GM10847 (cell line): ENCODE results near the gene GGACT.

ENCODE experiments used
- POLR2A ChIP-seq: IDR thresholded peaks from 2 replicates; pipeline ENCODE4 v1.6.1; 2011; ENCODE audit not compliant: insufficient read length; ENCODE audit errors: extremely low read depth

Gene GGACT

DNA sequence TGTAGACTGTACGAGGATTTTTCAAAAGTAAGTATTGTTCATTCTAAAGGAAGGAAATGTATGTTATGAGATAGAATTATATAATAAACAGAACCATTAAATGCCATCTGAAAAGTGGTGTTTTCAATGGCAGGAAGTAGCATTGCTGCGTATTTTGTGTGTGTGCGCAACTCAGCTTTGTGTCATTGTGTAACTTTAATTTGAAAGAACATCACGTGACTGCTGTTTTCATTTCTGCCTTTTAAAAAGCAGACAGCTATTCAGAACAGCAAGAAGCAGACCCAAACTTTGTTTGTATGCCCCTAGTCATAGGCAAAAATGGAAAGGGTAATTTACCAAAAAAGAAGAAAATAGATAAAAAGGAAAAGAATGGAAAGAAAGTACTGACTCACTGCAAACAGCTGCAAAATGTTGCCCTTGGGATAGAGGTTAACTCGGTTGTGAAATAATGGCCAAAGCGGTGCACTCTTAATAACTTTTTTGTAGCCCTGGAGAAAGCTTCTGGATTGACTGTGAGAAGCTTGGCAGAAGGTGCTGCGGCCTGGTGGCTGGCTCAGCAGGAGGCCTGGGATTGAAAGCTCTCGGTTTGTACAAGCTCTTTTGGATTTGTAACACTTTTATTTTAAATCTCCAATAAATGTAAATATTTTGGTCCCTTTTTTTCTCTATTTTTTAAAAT lies 97.3 kb downstream of the GGACT start:
- TF ChIP-seq POLR2A = no peak

DNA sequence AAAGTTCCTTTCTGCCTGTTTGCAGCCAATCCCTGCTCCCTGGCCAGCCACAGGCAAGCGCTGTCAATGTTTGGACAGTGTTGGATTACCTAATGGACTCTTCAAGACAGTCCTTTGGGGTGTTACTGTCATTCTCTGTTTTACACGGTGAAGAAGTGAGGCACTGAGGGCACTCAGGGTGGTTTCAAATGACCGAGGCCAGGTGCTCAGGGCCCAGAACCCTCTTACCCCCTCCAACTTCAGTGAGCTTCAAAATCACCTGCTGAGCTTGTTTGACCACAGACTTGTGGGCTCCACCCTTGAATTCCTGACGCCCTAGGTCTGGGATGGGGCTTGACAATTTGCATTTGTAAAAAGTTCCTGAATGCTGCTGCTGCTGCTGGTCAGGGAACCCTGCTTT lies 97.9 kb downstream of the GGACT start:
- TF ChIP-seq POLR2A = no peak

DNA sequence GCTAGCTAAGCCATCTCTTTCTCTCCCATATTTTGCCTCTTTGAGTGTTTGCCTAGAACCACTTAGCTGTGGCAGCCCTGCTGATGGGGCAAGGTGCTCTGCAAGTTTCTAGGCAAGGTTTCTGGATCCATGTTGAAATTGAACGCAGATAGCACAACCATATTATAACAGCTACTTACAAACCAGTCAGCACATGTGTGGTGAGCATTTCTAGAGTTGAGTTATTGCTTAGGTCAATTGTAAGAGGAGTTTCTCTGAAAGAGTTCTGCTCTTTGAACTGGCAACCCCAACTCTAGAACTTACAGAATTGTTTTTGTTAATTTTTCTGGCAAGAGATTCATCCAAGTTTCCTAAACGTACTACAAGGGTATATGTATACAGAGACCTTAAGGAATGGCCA lies 103.3 kb downstream of the GGACT start:
- no peak for TF ChIP-seq POLR2A

DNA sequence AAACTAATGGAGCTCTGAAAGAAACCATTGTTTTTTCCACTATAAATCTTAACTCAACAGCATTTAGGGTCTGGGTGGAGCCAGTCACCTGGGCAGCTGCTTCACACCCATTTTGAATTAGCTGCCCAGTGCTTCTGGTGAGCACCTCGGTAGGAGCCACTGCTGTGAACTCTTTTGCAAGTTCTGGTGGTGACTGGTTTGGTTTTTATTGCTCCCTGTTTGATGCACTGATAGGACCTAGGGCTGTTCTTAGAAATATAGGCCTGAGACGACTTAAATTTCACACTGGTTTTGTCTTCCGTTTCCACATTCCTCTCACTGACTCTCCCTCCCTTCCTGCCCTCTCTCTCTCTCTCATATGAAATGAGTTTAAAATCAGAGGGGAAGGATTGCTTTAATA lies 103.9 kb downstream of the GGACT start:
- TF ChIP-seq POLR2A = no peak

DNA sequence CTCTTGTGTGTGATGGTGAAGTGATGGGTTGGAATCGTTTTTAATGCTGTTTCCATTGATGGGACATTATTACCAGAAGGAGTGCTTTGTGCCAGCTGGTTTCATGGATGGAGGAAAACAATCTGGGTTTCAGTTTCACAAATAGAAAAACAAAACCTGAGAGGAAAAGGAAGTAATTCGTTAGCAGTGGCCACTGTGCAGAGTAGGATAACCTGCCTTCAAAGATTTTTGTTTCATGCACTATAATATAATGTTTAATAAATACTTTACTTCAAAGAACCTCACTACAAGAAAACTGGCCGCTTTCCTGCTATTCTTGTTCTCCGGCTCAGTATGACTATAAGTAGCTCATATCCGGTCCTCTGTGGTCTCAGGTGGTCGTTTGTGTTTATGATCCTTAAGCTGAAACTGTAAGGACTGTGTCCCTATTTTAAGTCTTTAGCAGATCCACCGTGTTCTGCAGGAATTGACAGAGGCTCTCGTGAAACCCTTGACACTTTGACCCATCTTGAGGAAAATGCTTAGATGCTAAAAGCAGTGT lies 104.7 kb downstream of the GGACT start:
- no peak for TF ChIP-seq POLR2A

DNA sequence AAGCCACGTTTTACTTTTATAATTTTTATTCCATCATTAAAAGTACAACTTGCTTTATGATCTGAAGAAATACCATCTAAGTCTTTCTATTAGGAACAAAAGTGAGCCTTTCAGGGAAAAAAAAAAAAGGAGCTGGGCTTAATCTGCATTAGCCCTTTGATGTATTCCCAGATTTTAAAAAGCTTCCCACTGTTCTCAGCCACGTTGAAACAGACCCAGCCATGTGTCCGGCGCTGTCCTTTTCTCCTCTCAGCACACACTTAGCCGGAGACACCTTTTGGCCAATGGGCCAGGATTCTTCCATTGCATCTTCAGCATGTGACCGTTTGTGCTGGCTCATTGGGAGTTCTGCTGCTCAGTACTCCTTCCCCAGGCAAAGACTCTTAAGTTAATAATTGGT lies 105.5 kb downstream of the GGACT start:
- no peak for TF ChIP-seq POLR2A

DNA sequence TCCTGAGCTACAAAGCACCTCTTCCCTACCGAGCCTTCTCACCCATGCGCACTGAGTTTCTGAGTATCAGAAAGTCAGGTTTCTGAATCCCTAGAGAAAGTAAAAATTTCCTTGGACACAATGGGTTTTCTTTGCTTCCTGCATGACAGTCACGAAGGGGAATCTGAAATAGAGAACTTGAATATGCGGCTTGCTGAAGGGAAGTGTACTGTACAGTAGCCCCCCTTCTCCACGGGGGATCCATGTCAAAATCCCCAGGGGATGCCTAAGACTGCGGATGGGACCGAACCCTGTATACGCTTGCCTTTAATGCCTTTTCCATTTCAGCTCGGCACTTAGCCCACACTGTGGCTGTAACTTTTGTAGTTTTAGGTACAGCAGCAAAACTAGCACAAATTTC lies 107.9 kb downstream of the GGACT start:
- TF ChIP-seq POLR2A = no peak
